Activated CD4-positive, CD25-positive, alpha-beta regulatory T cell treated with anti-CD3 and anti-CD28 coated beads, Interleukin-2, amount 50 U/mL, for 72 hours (primary cell): ENCODE data around the gene TPO.

Source experiments
- DNase-seq: peaks from one replicate; pipeline ENCODE4 v3.0.0; 2021

TPO gene

GRCh38 chr2:1451422-1451821 lies 38.2 kb downstream of the TPO start:
- DNase-seq = no peak

GRCh38 chr2:1453561-1453960 lies 40.3 kb downstream of the TPO start:
- DNase-seq = no peak

- DNase-seq = no peak
Measured at GRCh38 chr2:1454346-1454745, 41.1 kb downstream of the TPO start.

GRCh38 chr2:1455466-1455865 lies 42.2 kb downstream of the TPO start:
- DNase-seq = no peak

- no peak for DNase-seq
Measured at GRCh38 chr2:1458432-1458831, 45.2 kb downstream of the TPO start.

GRCh38 chr2:1459727-1460126 lies 46.5 kb downstream of the TPO start:
- DNase-seq = no peak

- no peak for DNase-seq
Measured at GRCh38 chr2:1460851-1461418, 47.7 kb downstream of the TPO start.

DNA sequence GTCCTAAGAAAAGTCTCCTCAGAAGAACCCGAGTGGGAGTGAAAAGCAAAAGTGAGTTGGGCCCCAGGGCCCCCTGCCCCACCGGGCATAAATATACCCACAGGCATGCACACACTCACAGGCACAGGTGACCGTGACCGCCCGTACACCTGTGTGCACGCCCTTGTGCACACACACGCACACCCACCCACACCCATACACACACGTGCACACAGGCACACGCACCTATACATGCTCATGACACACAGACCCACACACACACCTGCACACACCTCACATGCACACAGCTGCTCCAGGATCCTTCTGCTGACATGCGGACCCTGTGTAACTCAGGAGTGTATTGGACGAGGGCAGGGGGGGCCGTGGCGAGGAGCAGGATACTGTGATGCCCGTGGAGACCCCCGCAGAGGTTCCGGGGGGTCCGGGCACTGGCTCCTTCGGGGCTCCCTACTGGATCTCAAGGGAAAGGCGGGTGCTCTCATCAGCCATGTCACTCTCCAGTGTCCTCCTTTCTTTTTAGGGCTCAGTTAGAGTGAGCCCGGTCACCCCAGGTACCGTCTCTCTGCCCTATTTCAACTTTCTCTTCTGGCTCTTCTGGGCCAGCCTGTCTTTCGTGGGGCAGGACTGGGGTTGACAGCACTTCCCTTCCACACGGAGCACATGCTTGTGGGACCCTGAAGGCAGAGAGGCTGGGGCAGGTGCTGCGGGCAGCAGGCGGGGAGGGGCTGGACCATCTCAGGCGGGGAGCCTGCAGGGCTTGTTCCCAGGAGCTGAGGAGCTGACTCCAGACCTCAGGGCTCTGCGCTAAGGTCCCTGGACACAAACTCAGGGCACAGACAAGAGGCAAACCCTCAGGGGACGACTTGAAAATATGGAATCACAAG lies 48.5 kb downstream of the TPO start:
- DNase-seq = no peak

- DNase-seq = no peak
Measured at GRCh38 chr2:1462994-1463393, 49.7 kb downstream of the TPO start.

DNA sequence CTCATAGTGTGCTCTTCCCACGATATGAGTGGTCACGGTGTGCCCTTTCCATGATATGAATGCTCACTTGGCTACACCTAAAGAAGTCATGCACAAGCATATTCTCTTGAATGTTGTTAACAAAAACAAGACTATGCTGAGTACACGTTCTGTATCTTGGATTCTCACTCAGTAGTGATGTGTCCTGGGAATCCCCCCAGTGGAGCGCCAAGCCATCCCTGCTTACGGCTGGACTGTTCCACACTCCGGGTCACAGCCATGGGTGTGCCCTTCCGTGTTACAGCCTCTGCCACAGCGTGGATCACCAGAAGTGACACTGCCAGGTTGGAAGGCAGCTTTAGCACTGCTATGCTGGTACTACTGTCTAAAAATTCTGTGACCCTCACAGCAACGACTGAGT lies 59.1 kb downstream of the TPO start:
- DNase-seq = no peak

- no peak for DNase-seq
Measured at GRCh38 chr2:1476617-1477195, 63.4 kb downstream of the TPO start.

GRCh38 chr2:1477196-1478040 lies 64.2 kb downstream of the TPO start:
- no peak for DNase-seq

GRCh38 chr2:1478311-1479305 lies 65.3 kb downstream of the TPO start:
- DNase-seq = no peak

DNA sequence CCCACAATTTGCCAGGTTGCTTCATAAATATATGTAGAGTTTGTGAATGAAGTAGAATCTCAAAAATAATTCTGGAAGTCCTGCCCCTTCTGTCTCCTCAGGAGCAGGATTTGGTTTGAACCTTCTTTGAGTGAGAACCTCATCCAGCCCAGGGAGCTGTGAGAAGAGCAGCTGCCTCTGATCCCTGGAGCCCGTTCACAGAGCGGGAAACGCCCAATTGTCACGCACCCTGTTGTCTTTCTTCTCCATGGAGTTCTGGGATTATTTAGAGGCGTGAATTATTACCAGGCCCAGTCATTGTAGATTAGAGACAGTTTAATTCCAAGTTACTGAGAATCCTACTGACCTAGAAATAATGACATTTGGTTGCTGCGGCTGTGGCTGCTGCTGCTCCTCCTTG lies 66.1 kb downstream of the TPO start:
- no peak for DNase-seq

GRCh38 chr2:1480671-1481076 lies 67.4 kb downstream of the TPO start:
- DNase-seq = no peak

DNA sequence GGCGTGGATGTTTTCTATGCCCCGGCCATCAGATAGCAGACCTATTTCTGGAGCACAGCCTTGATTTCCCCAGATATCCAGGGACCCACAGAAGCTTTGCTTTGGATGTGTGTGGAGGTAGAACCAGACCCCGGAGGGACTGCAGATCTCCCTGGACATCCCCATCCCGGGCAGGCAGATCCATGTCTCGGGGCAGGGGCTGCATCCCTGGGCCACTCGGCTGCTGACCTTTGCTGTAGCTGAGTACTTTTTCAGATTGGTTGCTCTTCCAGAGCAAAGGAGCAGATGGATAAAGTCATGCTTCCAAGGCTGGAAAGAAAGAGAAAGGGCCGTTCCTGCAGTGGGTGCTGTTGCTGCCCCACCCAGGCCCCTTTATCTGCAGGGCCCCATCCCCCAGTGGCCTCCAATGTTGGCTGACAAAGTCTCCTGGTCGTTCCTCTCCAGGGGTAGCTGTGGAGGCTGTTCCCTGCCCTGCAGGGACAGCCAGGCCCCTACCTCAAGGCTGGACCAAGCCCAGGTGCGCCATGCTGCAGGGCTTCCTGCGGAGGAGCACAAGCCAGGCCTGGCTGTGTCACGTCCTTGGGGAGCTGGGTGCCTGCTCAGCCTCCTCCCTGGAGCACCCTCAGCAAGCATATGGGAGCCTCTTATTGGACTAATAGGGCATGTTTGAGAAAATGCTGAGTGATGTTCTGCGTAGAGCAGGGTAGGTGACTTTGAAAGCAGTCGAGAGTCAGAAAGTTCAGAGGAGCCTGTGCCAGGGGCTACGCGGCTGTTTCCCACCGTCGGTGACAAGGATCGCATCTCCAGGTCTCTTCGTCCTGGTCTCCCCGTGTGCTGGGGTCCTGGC lies 68.4 kb downstream of the TPO start:
- DNase-seq = no peak

- DNase-seq = no peak
Measured at GRCh38 chr2:1482253-1482675, 69.0 kb downstream of the TPO start.

- DNase-seq = no peak
Measured at GRCh38 chr2:1482981-1483380, 69.7 kb downstream of the TPO start.

- DNase-seq = no peak
Measured at GRCh38 chr2:1483551-1483950, 70.3 kb downstream of the TPO start.

DNA sequence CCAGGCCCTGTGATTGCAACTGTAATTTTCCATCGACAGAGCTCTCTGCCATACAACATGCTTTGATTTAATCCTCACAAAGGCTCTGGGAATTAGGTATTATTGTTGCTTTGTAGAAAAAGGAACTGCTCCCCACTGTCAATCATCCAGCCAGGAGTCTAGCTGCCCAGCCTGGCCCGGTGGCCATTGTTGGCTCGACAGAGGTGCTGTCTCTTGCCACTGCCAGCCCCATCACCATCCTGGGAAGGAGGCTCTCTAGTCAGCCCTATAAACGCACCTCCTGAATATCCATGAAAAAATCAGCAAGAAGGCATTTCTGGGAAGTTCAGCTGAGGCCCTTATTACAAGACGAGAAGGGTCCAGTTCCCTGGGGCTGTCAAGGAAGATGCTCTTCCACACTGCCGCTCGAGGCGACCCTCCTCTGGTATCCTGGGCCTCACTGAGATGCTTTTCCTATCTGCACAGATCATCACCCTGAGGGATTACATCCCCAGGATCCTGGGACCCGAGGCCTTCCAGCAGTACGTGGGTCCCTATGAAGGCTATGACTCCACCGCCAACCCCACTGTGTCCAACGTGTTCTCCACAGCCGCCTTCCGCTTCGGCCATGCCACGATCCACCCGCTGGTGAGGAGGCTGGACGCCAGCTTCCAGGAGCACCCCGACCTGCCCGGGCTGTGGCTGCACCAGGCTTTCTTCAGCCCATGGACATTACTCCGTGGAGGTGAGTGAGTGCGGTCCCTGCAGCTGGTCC lies 71.0 kb downstream of the TPO start:
- no peak for DNase-seq
